Measurements from ENCODE around the gene MORC3.
"Not testable (repeated sequence)": the region's sequence is repeated elsewhere in the genome, so short reads cannot be mapped to it uniquely, and the experiment has no call there.

The MORC3 gene

DNA sequence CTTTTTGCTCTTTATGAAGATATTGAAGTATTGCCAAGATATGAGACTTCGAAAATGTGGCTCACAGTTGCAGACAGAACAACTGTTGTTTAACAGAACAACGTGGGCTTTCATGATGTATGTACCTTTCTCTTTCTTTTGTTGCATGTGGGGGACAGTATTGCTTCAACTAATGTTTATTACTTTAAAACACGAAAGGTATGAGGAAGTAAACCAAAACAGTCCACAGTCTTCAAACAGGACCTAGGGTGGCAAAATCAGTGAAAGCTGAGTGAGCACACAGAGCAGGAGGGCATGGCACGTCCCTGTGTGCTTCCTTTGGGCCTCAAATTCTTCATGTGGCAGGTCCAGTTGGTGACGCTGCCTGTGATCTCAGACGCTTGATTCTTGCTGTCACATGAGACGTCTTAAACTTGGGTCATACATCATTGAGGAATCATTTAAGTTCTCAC is 57.4 kb downstream of the MORC3 start:
- H3K27ac ChIP-seq (ENCODE audit: low read depth, low read length), result no peak overlapping the region
- H3K4me3 ChIP-seq (ENCODE audit: low read length), result no peak overlapping the region

DNA sequence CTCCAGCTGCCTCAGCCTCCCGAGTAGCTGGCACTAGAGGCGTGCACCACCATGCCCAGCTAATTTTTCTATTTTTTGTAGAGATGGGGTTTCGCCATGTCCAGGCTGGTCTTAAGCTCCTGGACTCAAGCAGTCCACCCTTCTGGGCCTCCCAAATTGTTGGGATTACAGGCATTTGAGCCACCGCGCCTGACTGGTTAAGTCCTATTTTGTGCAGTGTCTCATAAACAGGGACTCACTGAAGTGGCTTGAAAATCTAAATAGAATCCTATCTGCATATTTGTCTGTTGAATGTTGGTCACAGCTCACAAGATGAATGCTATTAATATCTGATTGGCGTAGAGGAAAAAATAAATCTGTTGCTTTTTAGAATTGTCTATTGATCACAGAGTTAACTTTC is 59.3 kb downstream of the MORC3 start:
- TF ChIP-seq, protein P1, sequence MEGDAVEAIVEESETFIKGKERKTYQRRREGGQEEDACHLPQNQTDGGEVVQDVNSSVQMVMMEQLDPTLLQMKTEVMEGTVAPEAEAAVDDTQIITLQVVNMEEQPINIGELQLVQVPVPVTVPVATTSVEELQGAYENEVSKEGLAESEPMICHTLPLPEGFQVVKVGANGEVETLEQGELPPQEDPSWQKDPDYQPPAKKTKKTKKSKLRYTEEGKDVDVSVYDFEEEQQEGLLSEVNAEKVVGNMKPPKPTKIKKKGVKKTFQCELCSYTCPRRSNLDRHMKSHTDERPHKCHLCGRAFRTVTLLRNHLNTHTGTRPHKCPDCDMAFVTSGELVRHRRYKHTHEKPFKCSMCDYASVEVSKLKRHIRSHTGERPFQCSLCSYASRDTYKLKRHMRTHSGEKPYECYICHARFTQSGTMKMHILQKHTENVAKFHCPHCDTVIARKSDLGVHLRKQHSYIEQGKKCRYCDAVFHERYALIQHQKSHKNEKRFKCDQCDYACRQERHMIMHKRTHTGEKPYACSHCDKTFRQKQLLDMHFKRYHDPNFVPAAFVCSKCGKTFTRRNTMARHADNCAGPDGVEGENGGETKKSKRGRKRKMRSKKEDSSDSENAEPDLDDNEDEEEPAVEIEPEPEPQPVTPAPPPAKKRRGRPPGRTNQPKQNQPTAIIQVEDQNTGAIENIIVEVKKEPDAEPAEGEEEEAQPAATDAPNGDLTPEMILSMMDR (IDR thresholded peaks at IDR 0.05; ENCODE audit: low read depth, low read length, poor library complexity, severe bottlenecking), result no peak
- no peak for TF ChIP-seq EZH2phosphoT487 (IDR thresholded peaks at IDR 0.05; ENCODE audit: borderline replicate concordance, low read length)
- Histone ChIP-seq H3F3A (ENCODE audit: control insufficient read depth, insufficient read depth) (no peaks in the 10 kb centered on the region), H3K9me3 (ENCODE audit: control insufficient read depth, insufficient read depth, low read length) (no peaks in the 10 kb centered on the region), H3K27ac (ENCODE audit: low read depth, low read length) (no peak overlapping the region), H3K27me3 (ENCODE audit: control insufficient read depth, low read length) (no peaks in the 10 kb centered on the region), H3K4me2 (ENCODE audit: low read length) (no peak overlapping the region), H3K9me2 (replicated peaks; ENCODE audit: control insufficient read depth, low read length) (no peaks in the 10 kb centered on the region), H4K20me1 (ENCODE audit: control insufficient read depth, insufficient read depth, low read depth, low read length) (no peaks in the 10 kb centered on the region), H3K36me3 (ENCODE audit: control insufficient read depth, low read length) (peaks cover 8% of the 10 kb centered on the region; the same call in 1 of the 2 replicates), H3K4me3 (ENCODE audit: low read length) (no peak overlapping the region), H3K4me1 (ENCODE audit: control insufficient read depth, low read length) (no peaks in the 10 kb centered on the region), H3K79me2 (ENCODE audit: control insufficient read depth, low read length) (no peaks in the 10 kb centered on the region)

More for the DNA sequence above, 57.4 kb downstream of the MORC3 start:
- Histone ChIP-seq H3K4me2 (ENCODE audit: low read length) (no peak overlapping the region), H3K9me3 (ENCODE audit: control insufficient read depth, insufficient read depth, low read length) (no peaks in the 10 kb centered on the region), H3K9me2 (replicated peaks; ENCODE audit: control insufficient read depth, low read length) (no peaks in the 10 kb centered on the region), H3F3A (ENCODE audit: control insufficient read depth, insufficient read depth) (no peaks in the 10 kb centered on the region), H3K27me3 (ENCODE audit: control insufficient read depth, low read length) (no peaks in the 10 kb centered on the region), H3K79me2 (ENCODE audit: control insufficient read depth, low read length) (no peaks in the 10 kb centered on the region), H3K4me1 (ENCODE audit: control insufficient read depth, low read length) (no peaks in the 10 kb centered on the region), H3K36me3 (ENCODE audit: control insufficient read depth, low read length) (peaks cover 13% of the 10 kb centered on the region), H4K20me1 (ENCODE audit: control insufficient read depth, insufficient read depth, low read depth, low read length) (no peaks in the 10 kb centered on the region)
- TF ChIP-seq, protein P1 (IDR thresholded peaks at IDR 0.05; ENCODE audit: low read depth, low read length, poor library complexity, severe bottlenecking), result no peak
- no peak for TF ChIP-seq EZH2phosphoT487 (IDR thresholded peaks at IDR 0.05; ENCODE audit: borderline replicate concordance, low read length)

DNA sequence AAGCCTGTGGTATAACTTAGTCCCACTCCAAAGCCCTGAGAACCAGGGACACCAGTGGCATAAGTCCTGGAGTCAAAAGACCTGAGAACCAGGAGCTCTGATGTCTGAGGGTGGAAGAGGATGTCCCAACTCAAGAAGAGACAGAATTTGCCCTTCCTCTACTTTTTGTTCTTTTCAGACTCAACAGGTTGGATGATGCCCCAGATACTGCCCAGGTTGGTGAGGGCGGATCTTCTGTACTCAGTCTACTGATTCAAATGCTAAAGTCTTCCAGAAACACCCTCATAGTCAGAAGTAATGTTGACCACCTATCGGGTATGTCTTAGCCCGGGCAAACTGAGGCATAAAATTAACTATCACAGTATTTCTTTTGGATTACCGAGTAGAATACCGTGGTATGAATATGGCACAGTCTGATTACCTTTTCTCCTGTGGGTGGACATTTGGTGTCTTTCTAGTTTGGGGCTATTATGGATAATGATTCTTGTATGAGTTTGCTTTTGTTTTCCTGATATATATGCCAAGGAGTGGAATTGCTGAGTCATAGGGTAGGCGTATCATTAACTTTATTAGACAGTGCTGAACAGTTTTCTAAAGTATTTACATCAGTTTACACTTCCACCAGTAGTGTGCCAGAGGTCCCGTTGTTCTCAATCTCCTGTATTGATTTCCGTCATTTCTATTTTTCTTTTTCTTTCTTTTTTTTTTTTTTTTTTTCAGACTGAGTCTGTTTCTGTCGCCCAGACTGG is 62.0 kb downstream of the MORC3 start:
- Histone ChIP-seq H3F3A (ENCODE audit: control insufficient read depth, insufficient read depth) (no peaks in the 10 kb centered on the region), H3K9me3 (ENCODE audit: control insufficient read depth, insufficient read depth, low read length) (no peaks in the 10 kb centered on the region), H3K36me3 (ENCODE audit: control insufficient read depth, low read length) (peaks cover 10% of the 10 kb centered on the region), H3K9me2 (replicated peaks; ENCODE audit: control insufficient read depth, low read length) (no peaks in the 10 kb centered on the region), H3K4me2 (ENCODE audit: low read length) (no peak overlapping the region), H3K4me3 (ENCODE audit: low read length) (no peak overlapping the region), H4K20me1 (ENCODE audit: control insufficient read depth, insufficient read depth, low read depth, low read length) (no peaks in the 10 kb centered on the region), H3K27ac (ENCODE audit: low read depth, low read length) (no peak overlapping the region), H3K4me1 (ENCODE audit: control insufficient read depth, low read length) (peaks cover 8% of the 10 kb centered on the region), H3K79me2 (ENCODE audit: control insufficient read depth, low read length) (peaks cover 9% of the 10 kb centered on the region), H3K27me3 (ENCODE audit: control insufficient read depth, low read length) (no peaks in the 10 kb centered on the region)
- no peak for TF ChIP-seq EZH2phosphoT487 (IDR thresholded peaks at IDR 0.05; ENCODE audit: borderline replicate concordance, low read length)
- TF ChIP-seq, protein P1 (IDR thresholded peaks at IDR 0.05; ENCODE audit: low read depth, low read length, poor library complexity, severe bottlenecking), result no peak

DNA sequence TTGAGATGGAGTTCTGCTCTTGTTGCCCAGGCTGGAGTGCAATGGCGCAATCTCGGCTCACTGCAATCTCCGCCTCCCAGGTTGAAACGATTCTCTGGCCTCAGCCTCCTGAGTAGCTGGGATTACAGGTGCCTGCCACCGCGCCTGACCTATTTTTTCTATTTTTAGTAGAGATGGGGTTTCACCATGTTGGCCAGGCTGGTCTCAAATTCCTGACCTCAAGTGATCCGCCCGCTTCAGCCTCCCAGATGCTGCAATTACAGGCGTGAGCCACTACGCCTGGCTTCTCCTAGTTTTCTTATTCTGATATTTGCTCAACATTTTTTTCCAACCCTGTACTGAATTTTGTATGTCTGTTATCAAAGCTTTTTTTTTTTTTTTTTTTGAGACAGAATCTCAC is 62.7 kb downstream of the MORC3 start:
- H3K9me2 ChIP-seq (replicated peaks; ENCODE audit: control insufficient read depth, low read length); H3K4me1 ChIP-seq (ENCODE audit: control insufficient read depth, low read length); H3K4me2 ChIP-seq (ENCODE audit: low read length); H3K9me3 ChIP-seq (ENCODE audit: control insufficient read depth, insufficient read depth, low read length); H3K27ac ChIP-seq (ENCODE audit: low read depth, low read length); H3K27me3 ChIP-seq (ENCODE audit: control insufficient read depth, low read length); H3F3A ChIP-seq (ENCODE audit: control insufficient read depth, insufficient read depth); H3K4me3 ChIP-seq (ENCODE audit: low read length); H4K20me1 ChIP-seq (ENCODE audit: control insufficient read depth, insufficient read depth, low read depth, low read length): not testable (repeated sequence)
- peaks cover 15% of the 10 kb centered on the region for H3K36me3 ChIP-seq (ENCODE audit: control insufficient read depth, low read length)
- H3K79me2 ChIP-seq (ENCODE audit: control insufficient read depth, low read length), result peaks cover 12% of the 10 kb centered on the region
